NT2/D1 (cell line): ENCODE results near the gene ZSCAN10.

Experiments
- DNase-seq: peaks from one replicate; pipeline ENCODE4 v3.0.0-alpha.2; 2011; ENCODE audit warnings: low read depth, low spot score
- H3K27me3 ChIP-seq: 2 replicates; pipeline ENCODE4 v1.6.0; 2011; ENCODE audit warnings: mild to moderate bottlenecking; ENCODE audit not compliant: insufficient read length, insufficient read depth
- H3K36me3 ChIP-seq: 2 replicates; pipeline ENCODE4 v1.6.1; 2011; ENCODE audit warnings: mild to moderate bottlenecking, low read length, mixed read lengths; ENCODE audit not compliant: insufficient read depth, insufficient read length
- H3K4me1 ChIP-seq: 2 replicates; pipeline ENCODE4 v1.5.1; 2011; ENCODE audit not compliant: insufficient read depth, insufficient read length
- H3K4me3 ChIP-seq: 2 replicates; pipeline ENCODE4 v1.5.1; 2011; ENCODE audit warnings: low read depth; ENCODE audit not compliant: insufficient read length
- H3K9ac ChIP-seq: 2 replicates; pipeline ENCODE4 v1.6.0; 2011; ENCODE audit warnings: low read depth; ENCODE audit not compliant: insufficient read length
- H3K9me3 ChIP-seq: 2 replicates; pipeline ENCODE4 v1.5.1; 2011; ENCODE audit warnings: mild to moderate bottlenecking, low read length; ENCODE audit not compliant: insufficient read depth
- SUZ12 ChIP-seq: IDR thresholded peaks from 2 replicates; pipeline ENCODE4 v1.6.1; 2011; ENCODE audit not compliant: insufficient read length, insufficient read depth; ENCODE audit errors: extremely low read depth
- YY1 ChIP-seq: IDR thresholded peaks from 2 replicates; pipeline ENCODE4 v1.6.1; 2011; ENCODE audit not compliant: insufficient read length, insufficient read depth
- ZNF274 ChIP-seq: IDR thresholded peaks from 2 replicates; pipeline ENCODE4 v1.6.1; 2011; ENCODE audit warnings: mild to moderate bottlenecking, low read depth, low read length

The ZSCAN10 gene

GRCh38 chr16:3098459-3099394, at the start of gene ZSCAN10:
TSS of gene ZSCAN10 (minus strand) at chr16:3099294. CDS start at chr16:3092937, 6,357 bp downstream.
- peak within 1 kb of the TSS; percentile 97 for H3K4me3 ChIP-seq
- no peaks in the 10 kb centered on the region for H3K9me3 ChIP-seq
- peaks cover 2% of the 10 kb centered on the region for H3K36me3 ChIP-seq
- H3K27me3 ChIP-seq = no peaks in the 10 kb centered on the region
- H3K4me1 ChIP-seq = peaks cover 18% of the 10 kb centered on the region
- TF ChIP-seq YY1 = no peak
- no peak for TF ChIP-seq SUZ12
- no peak for TF ChIP-seq ZNF274
- H3K9ac ChIP-seq = peak within 1 kb of the TSS; percentile 99
- peak; percentile 86 for DNase-seq

GRCh38 chr16:3148256-3149192, 49.4 kb upstream of the ZSCAN10 start:
- H3K36me3 ChIP-seq = no peaks in the 10 kb centered on the region
- H3K4me3 ChIP-seq = no peak overlapping the region
- no peak for DNase-seq
- H3K9me3 ChIP-seq = no peaks in the 10 kb centered on the region
- H3K9ac ChIP-seq = no peak overlapping the region
- TF ChIP-seq YY1 (no peak), ZNF274 (no peak), SUZ12 (no peak)
- peaks cover 30% of the 10 kb centered on the region for H3K4me1 ChIP-seq
- peaks cover 24% of the 10 kb centered on the region for H3K27me3 ChIP-seq

- peaks cover 24% of the 10 kb centered on the region for H3K27me3 ChIP-seq
- DNase-seq = no peak
- TF ChIP-seq SUZ12 = no peak
- TF ChIP-seq ZNF274 = no peak
- TF ChIP-seq YY1 = no peak
- peaks cover 3% of the 10 kb centered on the region for H3K36me3 ChIP-seq
- H3K4me3 ChIP-seq = no peak overlapping the region
- no peaks in the 10 kb centered on the region for H3K9me3 ChIP-seq
- peaks cover 30% of the 10 kb centered on the region for H3K4me1 ChIP-seq
- no peak overlapping the region for H3K9ac ChIP-seq
These were observed 48.6 kb upstream of the ZSCAN10 start for GRCh38 chr16:3147757-3148104.

GRCh38 chr16:3147046-3147756, 48.1 kb upstream of the ZSCAN10 start:
- no peaks in the 10 kb centered on the region for H3K9me3 ChIP-seq
- H3K4me3 ChIP-seq = no peak overlapping the region
- peaks cover 24% of the 10 kb centered on the region for H3K27me3 ChIP-seq
- TF ChIP-seq YY1 (no peak), SUZ12 (no peak), ZNF274 (no peak)
- peaks cover 9% of the 10 kb centered on the region for H3K36me3 ChIP-seq
- no peak for DNase-seq
- no peak overlapping the region for H3K9ac ChIP-seq
- H3K4me1 ChIP-seq = peaks cover 30% of the 10 kb centered on the region

- peaks cover 24% of the 10 kb centered on the region for H3K36me3 ChIP-seq
- peaks cover 24% of the 10 kb centered on the region for H3K27me3 ChIP-seq
- H3K9me3 ChIP-seq = no peaks in the 10 kb centered on the region
- TF ChIP-seq SUZ12 (no peak), ZNF274 (no peak), YY1 (no peak)
- H3K4me3 ChIP-seq = no peak overlapping the region
- DNase-seq = no peak
- H3K4me1 ChIP-seq = peaks cover 30% of the 10 kb centered on the region
- H3K9ac ChIP-seq = no peak overlapping the region
These were observed 46.6 kb upstream of the ZSCAN10 start for GRCh38 chr16:3145660-3146059.

GRCh38 chr16:3145151-3145550, 46.1 kb upstream of the ZSCAN10 start:
- DNase-seq = no peak
- TF ChIP-seq ZNF274 (no peak), YY1 (no peak), SUZ12 (no peak)
- Histone ChIP-seq H3K9ac (peak overlapping the region; percentile 29), H3K27me3 (peaks cover 24% of the 10 kb centered on the region), H3K9me3 (no peaks in the 10 kb centered on the region), H3K4me1 (peaks cover 30% of the 10 kb centered on the region), H3K36me3 (peaks cover 29% of the 10 kb centered on the region), H3K4me3 (no peak overlapping the region)
